ENCODE measurements around the gene LRRC42. TPM values are rescaled to one million over a fixed set of nuclear protein-coding genes. Genes with fewer than 3 reads are reported as not detected.

Gene LRRC42
- total and polyA plus RNA-seq, 9 of the 15 experiments (the other 6 are each of a cell fraction or from before 2014, with no cell fraction given): 17.3 to 51.9 (median 35.5) TPM

- no peak for TF ChIP-seq CBX8 (IDR thresholded peaks at IDR 0.05; ENCODE audit: borderline replicate concordance, extremely low read depth, low read depth, low read length, poor library complexity, severe bottlenecking)
- no peak for TF ChIP-seq ZBTB49 (CRISPR knock-in tag; IDR thresholded peaks at IDR 0.05; ENCODE audit: borderline replicate concordance)
- no peak for TF ChIP-seq REST (IDR thresholded peaks at IDR 0.05; ENCODE audit: borderline replicate concordance)
- TF ChIP-seq REST (CRISPR knock-in tag; IDR thresholded peaks at IDR 0.05; ENCODE audit: low read depth): peak; percentile 82
- no peak for TF ChIP-seq FUS (optimal IDR thresholded peaks at IDR 0.05; ENCODE audit: low read depth, low read length)
- no peak for TF ChIP-seq TCF7L2 (IDR thresholded peaks at IDR 0.05; ENCODE audit: low read depth, low read length)
- no peak for TF ChIP-seq ZBTB5 (IDR thresholded peaks at IDR 0.05)
- TF ChIP-seq ZNF830 (CRISPR knock-in tag; IDR thresholded peaks at IDR 0.05): no peak
- peak; percentile 87; the same call in 1 of the 2 replicates for TF ChIP-seq TARDBP (IDR thresholded peaks at IDR 0.05)
- no peak for TF ChIP-seq TAF15 (IDR thresholded peaks at IDR 0.05; ENCODE audit: low read depth, low read length)
- TF ChIP-seq EP400 (IDR thresholded peaks at IDR 0.05): peak; percentile 63; the same call in 1 of the 2 replicates
- no peak for TF ChIP-seq KDM4B (IDR thresholded peaks at IDR 0.05; ENCODE audit: borderline replicate concordance in 2 of 2, low read depth in 1 of 2)
These were observed 508 bp upstream of the LRRC42 start, which contains the start of gene IFT25 (continued) for GRCh38 chr1:53945433-53946251.

Measured in K562 (cell line).